CD4-positive, alpha-beta T cell treated with Interleukin-10 for 1 hour (primary cell): ENCODE results near the gene COPZ1.
"Not testable (repeated sequence)": the region's sequence is repeated elsewhere in the genome, so short reads cannot be mapped to it uniquely, and the experiment has no call there.

Experiments
- DNase-seq: peaks from one replicate; pipeline ENCODE4 v3.0.0-alpha.2; 2020

COPZ1 gene

GRCh38 chr12:54294953-54295566 lies 29.9 kb upstream of the COPZ1 start:
- no peak for DNase-seq

GRCh38 chr12:54296393-54297099 lies 28.4 kb upstream of the COPZ1 start:
- DNase-seq: no peak

DNA sequence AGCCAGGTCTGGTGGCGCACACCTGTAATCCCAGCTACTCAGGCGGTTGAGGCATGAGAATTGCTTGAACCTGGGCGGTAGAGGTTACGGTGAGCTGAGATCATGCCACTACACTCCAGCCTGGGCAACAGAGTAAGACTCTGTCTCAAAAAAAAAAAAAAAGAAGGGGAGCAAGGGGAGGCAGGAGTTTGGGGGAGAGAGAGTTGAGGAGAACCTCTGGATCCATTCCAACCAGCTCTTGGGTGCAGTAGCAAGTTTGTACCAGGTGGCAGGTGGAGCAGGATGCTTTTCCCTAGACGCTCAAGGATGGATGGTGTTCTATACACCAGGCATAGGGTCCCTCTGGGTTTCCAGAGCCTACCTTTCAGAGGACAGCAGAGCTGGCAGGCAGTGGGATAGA lies 26.0 kb upstream of the COPZ1 start:
- no peak for DNase-seq

DNA sequence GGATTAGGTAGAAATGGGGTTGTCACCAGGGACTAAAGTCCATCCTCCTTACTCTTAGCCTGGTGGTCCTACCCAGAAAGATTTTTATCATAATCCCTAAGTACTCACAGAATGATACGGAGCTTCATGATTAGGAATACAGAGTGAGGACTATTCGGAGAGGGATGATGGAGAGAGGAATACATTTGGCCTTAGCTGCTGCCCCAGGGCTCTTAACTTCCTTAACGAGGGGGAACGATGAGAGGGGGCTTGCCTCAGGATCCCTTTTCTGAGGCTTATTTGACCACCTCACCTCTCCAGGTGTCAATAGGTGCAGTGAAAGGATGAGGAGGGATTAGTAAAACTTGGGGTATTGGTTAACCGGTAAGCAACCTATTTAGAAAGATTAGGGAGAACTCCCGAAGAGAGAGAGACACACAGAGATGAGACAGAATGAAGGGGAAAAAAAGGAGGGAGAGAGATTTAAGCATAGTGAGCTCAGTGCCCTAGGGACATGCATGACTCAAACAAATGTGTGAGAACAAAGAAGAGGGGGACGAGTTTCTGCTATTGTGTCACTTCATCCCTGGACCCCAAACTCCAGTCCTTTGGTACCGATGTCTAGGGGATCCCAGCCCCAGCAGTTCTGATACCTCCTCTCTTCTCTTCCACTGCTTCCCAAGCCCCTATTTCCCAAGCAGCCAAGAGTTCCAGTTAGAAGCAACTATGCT lies 25.3 kb upstream of the COPZ1 start:
- DNase-seq: no peak

- DNase-seq: no peak
These were observed 24.7 kb upstream of the COPZ1 start for GRCh38 chr12:54300225-54300731.

GRCh38 chr12:54300732-54301427 lies 24.1 kb upstream of the COPZ1 start, which contains the start of gene NFE2:
Gene NFE2 (minus strand): TSS chr12:54301015. CDS start chr12:54295248, 5,767 bp downstream.
- DNase-seq: no peak

GRCh38 chr12:54301428-54302048 lies 23.4 kb upstream of the COPZ1 start:
- no peak for DNase-seq

- no peak for DNase-seq
These were observed 21.3 kb upstream of the COPZ1 start for GRCh38 chr12:54303640-54304039.

- peak; percentile 48 for DNase-seq
These were observed 20.6 kb upstream of the COPZ1 start for GRCh38 chr12:54304187-54304810.

GRCh38 chr12:54306925-54307741 lies 17.8 kb upstream of the COPZ1 start:
- peak; percentile 58 for DNase-seq

GRCh38 chr12:54311051-54311450 lies 13.9 kb upstream of the COPZ1 start:
- no peak for DNase-seq

DNA sequence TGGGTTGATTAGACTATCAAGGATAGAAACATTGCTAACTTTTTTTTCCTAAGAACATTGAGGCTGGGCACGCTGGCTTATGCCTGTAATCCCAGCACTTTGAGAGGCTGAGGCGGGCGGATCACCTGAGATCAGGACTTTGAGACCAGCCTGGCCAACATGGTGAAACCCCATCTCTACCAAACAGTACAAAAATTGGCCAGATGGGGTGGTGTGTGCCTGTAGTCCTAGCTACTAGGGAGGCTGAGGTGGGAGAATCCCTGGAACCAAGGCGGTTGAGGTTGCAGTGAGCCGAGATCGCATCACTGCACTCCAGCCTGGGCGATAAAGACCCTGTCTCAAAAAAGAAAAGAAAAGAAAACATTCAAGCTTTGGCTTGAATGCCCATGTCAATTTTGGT lies 12.6 kb upstream of the COPZ1 start:
- DNase-seq: not testable (repeated sequence)

DNA sequence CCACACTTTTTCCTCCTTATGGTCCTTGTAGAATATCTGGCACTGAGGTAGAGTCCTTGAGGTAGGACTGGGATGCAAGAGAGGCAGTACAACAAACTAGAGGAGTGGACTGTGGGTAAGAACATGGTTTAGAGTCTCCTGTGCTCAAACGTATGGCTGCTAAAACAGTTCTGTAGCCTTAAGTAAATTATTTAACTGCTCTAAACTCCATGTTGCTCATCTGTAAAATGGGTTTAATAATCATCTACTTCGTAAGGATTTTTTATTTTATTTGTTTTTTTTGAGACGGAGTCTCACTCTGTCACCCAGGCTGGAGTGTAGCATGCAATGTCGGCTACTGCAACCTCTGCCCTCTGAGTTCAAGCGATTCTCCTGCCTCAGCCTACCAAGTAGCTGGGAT lies 3.6 kb upstream of the COPZ1 start:
- DNase-seq: no peak

DNA sequence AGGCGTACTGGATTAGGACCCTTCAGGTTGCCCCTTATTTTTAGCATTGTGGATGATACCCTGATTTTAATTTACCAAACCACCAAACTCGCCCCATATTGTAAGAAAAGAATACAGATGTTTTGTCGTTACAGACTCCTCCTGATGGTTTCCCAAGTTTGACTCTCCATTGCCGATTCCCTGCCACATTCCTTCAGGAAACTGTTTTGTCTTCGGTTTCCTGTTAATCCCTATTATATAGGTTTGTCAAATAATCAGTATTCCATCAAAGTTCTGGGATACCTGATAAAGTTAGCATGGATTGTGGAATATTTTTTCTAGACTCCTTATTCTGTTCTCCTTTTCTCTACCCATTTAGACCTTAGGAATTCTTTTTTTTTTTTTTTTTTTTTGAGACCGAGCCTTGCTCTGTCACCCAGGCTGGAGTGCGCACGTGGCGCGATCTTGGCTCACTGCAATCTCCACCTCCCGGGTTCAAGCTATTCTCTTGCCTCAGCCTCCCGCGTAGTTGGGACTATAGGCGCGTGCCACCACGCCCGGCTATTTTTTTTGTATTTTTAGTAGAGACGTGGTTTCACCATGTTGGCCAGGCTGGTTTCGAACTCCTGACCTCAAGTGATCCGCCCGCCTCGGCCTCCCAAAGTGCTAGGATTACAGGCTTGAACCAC lies 645 bp downstream of the COPZ1 start:
- not testable (repeated sequence) for DNase-seq

DNA sequence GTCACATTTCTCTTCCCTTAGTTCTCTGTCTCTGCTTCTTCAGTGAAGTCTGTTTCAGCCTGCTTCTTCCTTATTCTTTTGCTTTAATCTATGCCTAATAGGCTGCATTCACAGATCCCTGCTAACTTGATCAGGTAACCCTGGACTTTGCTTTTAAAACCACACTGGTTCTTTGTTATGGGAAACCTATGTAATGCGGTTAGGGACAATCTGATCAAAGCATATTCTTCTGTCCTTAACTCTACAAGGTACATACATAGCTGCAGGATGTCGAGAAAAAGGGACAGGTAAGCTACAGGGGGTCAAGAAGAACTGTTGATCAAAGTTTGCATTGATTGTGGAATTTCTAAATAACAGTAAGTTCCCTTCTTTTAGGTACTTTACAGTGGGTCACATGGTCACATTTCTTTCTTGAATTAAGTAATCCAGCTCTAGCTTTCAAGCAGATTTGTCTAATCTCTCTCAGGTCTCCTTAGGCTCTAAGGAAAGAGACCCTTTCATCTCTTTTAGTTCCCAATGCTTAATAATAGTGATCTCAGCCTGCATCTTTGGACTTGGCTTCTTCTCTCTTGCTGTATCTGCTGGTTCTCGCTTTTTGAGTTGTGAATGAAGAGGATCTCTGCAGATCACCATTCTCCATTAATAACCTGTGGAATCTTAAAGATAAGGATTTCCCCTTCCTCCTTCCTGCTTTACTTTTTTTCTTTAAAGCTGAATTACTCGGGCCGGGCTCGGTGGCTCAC lies 3.8 kb downstream of the COPZ1 start:
- DNase-seq: no peak

GRCh38 chr12:54329759-54330158 lies 4.8 kb downstream of the COPZ1 start:
- DNase-seq: no peak

DNA sequence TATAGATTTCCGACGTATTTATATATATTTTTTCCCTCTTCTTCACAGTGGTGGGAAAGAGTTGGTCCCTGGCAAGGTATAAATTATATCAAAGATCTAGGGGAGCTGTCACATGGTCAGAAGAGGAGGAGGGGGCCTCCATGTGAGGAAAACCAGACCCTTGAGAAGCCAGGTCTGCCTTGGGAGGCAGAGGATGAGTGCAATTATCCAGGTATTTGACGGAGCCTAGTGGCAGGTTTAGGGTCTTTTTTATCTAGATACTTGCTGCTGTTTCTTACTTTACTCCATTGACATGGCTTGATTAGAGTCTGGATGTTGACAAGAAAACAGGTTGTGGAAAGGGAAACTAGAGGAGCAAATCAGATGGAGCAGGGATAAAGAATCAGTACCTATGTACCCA lies 5.5 kb downstream of the COPZ1 start:
- DNase-seq: no peak

DNA sequence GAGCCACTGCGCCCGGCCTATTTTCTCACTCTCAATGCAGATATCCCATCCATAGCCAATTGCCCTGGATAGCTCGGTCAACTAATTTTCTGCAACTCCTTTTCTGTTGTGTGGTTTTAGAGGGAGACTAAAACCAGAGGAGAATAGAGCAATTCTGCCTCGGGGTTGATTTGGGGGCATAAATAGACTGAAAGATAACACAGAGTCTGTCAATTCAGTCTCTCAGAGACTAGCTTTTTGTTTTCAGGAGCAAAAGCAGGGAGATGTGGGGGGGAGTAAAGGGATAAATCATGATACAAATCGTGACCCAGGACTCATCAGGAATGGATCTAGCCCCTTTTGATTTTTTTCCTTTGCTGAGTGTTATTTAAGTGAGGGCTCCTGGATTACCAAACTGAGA lies 6.5 kb downstream of the COPZ1 start:
- no peak for DNase-seq

- DNase-seq: no peak
These were observed 8.6 kb downstream of the COPZ1 start for GRCh38 chr12:54333420-54334034.
